NCI-H748 (cell line): ENCODE results near the gene KCNK2.

Source experiments
- DNase-seq: peaks from one replicate; lab custom pipeline; 2025; ENCODE audit not compliant: unreplicated experiment; lab: John Stamatoyannopoulos, UW

KCNK2 gene

GRCh38 chr1:215082532-215083382, at the start of gene KCNK2:
KCNK2 (plus strand) TSS chr1:215082737; CDS start chr1:215083386, 649 bp downstream.
- DNase-seq = peak; percentile 52

- no peak for DNase-seq
Measured at GRCh38 chr1:215032911-215033526, 49.5 kb upstream of the KCNK2 start.

GRCh38 chr1:215040190-215040589, 42.3 kb upstream of the KCNK2 start:
- DNase-seq = no peak

- DNase-seq = no peak
Measured at GRCh38 chr1:215043401-215043800, 39.1 kb upstream of the KCNK2 start.

- DNase-seq = no peak
Measured at GRCh38 chr1:215044151-215044550, 38.4 kb upstream of the KCNK2 start.

GRCh38 chr1:215045698-215046308, 36.7 kb upstream of the KCNK2 start:
- no peak for DNase-seq

- no peak for DNase-seq
Measured at GRCh38 chr1:215052256-215053015, 30.1 kb upstream of the KCNK2 start.

- DNase-seq = no peak
Measured at GRCh38 chr1:215054266-215054665, 28.3 kb upstream of the KCNK2 start.

- peak; percentile 7 for DNase-seq
Measured at GRCh38 chr1:215055281-215055935, 27.1 kb upstream of the KCNK2 start.

- no peak for DNase-seq
Measured at GRCh38 chr1:215056584-215056983, 26.0 kb upstream of the KCNK2 start.

GRCh38 chr1:215059947-215060346, 22.6 kb upstream of the KCNK2 start:
- DNase-seq = no peak

GRCh38 chr1:215064327-215064726, 18.2 kb upstream of the KCNK2 start:
- no peak for DNase-seq

GRCh38 chr1:215071078-215071477, 11.5 kb upstream of the KCNK2 start:
- no peak for DNase-seq

GRCh38 chr1:215076322-215076721, 6.2 kb upstream of the KCNK2 start:
- peak; percentile 45 for DNase-seq

- DNase-seq = no peak
Measured at GRCh38 chr1:215079456-215079855, 3.1 kb upstream of the KCNK2 start.

GRCh38 chr1:215081661-215082531, 641 bp upstream of the KCNK2 start:
- DNase-seq = no peak

- DNase-seq = peak; percentile 59
Measured at GRCh38 chr1:215083383-215083961, 935 bp downstream of the KCNK2 start.

GRCh38 chr1:215084621-215085020, 2.1 kb downstream of the KCNK2 start:
- no peak for DNase-seq

- no peak for DNase-seq
Measured at GRCh38 chr1:215087603-215088002, 5.1 kb downstream of the KCNK2 start.
